HCT116 (cell line): ENCODE results near the gene TIMM50. TPM values are rescaled to one million over a fixed set of nuclear protein-coding genes. Genes with fewer than 3 reads are reported as not detected.

Source experiments
- ATAC-seq: fragments of 200-7000 bp; cut with Tn5 transposase; 2 replicates; pipeline ENCODE4 v1.9.1; 2020; ENCODE audit warnings: mild to moderate bottlenecking, moderate library complexity
- BruUV-seq: library from RNA; stranded (reverse); fragments of 400-500 nt; replicated peaks from 2 replicates; lab custom pipeline; 2021; lab: Mats Ljungman, UMichigan
- CTCF ChIA-PET: fragments of 300-600 bp; sonication (Branson Sonifier 250); formaldehyde crosslinking; loops from one replicate; lab custom pipeline; 2021; ENCODE audit warnings: antibody characterized with exemption; lab: Charles Lee
- POLR2A ChIA-PET: fragments of 300-600, 350-600 bp; sonication (Branson Sonifier 250); formaldehyde crosslinking; loops from one replicate; lab custom pipeline; 2021; ENCODE audit warnings: antibody characterized with exemption; lab: Charles Lee
- RAD21 ChIA-PET, 2 experiments: fragments of 300-600 bp; sonication (Branson Sonifier 250); formaldehyde crosslinking; loops; one replicate each; lab custom pipeline; 2023; ENCODE audit warnings: low total read pairs in 2 of 2; ENCODE audit not compliant: uncharacterized antibody in 2 of 2, unreplicated experiment in 2 of 2, low non-redundant PET in 1 of 2; lab: Charles Lee
- DNase-seq: peaks from one replicate; pipeline ENCODE4 v3.0.0-alpha.2; 2010; ENCODE audit warnings: low read depth, low spot score
- H2AFZ ChIP-seq: fragments of 200-600 bp; shearing (Covaris generic), sonication (generic); 2 replicates; pipeline ENCODE4 v1.6.1; 2017; ENCODE audit warnings: low read depth, mixed run types, mixed read lengths, antibody characterized with exemption, low read length; ENCODE audit not compliant: poor library complexity, severe bottlenecking
- H3K27ac ChIP-seq: 2 replicates; pipeline ENCODE4 v1.5.1; 2012; ENCODE audit warnings: low read depth, low read length
- H3K27me3 ChIP-seq: fragments of 200-600 bp; sonication (generic); 2 replicates; pipeline ENCODE4 v1.6.1; 2016; ENCODE audit warnings: mixed run types, low read length, mixed read lengths; ENCODE audit not compliant: insufficient read depth
- H3K36me3 ChIP-seq, 2 experiments: fragments of 200-500 bp in 1 of 2; fragments of 200-600 bp in 1 of 2; sonication (Bioruptor generic) in 1 of 2; sonication (generic) in 1 of 2; 2 replicates each; pipeline versions ENCODE4 v1.5.1 to v1.6.1; 2014 to 2016; ENCODE audit warnings: low read length in 2 of 2, inconsistent platforms in 1 of 2, mixed read lengths in 1 of 2, mixed run types in 1 of 2; ENCODE audit not compliant: insufficient read depth in 2 of 2, control insufficient read depth in 1 of 2
- H3K4me1 ChIP-seq, 2 experiments: fragments of 200-600 bp in 1 of 2; sonication (generic) in 1 of 2; 2 replicates each; pipeline versions ENCODE4 v1.5.1 to v1.6.1; 2012 to 2017; ENCODE audit warnings: low read length in 2 of 2, inconsistent platforms in 1 of 2, mild to moderate bottlenecking in 1 of 2, mixed read lengths in 1 of 2, mixed run types in 1 of 2, moderate library complexity in 1 of 2; ENCODE audit not compliant: insufficient read depth in 2 of 2, control insufficient read depth in 1 of 2
- H3K4me2 ChIP-seq: fragments of 200-600 bp; sonication (generic); 2 replicates; pipeline ENCODE4 v1.6.1; 2017; ENCODE audit warnings: mixed run types, low read length, mixed read lengths
- H3K4me3 ChIP-seq, 2 experiments: fragments of 200-600 bp in 1 of 2; sonication (generic) in 1 of 2; replicated peaks in 1 of 2; 2 replicates each; pipeline ENCODE4 v1.5.1; 2011 to 2016; ENCODE audit warnings: low read length in 2 of 2, control low read depth in 1 of 2, low read depth in 1 of 2, mild to moderate bottlenecking in 1 of 2, mixed read lengths in 1 of 2, mixed run types in 1 of 2
- H3K79me2 ChIP-seq: fragments of 200-600 bp; sonication (generic); 2 replicates; pipeline ENCODE4 v1.6.1; 2017; ENCODE audit warnings: mild to moderate bottlenecking, mixed run types, low read length, moderate library complexity, mixed read lengths; ENCODE audit not compliant: insufficient read depth
- H3K9ac ChIP-seq: fragments of 200-600 bp; sonication (generic); 2 replicates; pipeline ENCODE4 v1.6.1; 2016; ENCODE audit warnings: low read length, mixed read lengths
- H3K9me2 ChIP-seq: fragments of 200-600 bp; sonication (generic), shearing (Covaris generic); 2 replicates; pipeline ENCODE4 v1.6.1; 2017; ENCODE audit warnings: mixed run types, mild to moderate bottlenecking, moderate library complexity; ENCODE audit not compliant: insufficient read depth
- H3K9me3 ChIP-seq, 2 experiments: fragments of 200-500 bp in 1 of 2; fragments of 200-600 bp in 1 of 2; sonication (Bioruptor generic) in 1 of 2; sonication (generic) in 1 of 2; 2 replicates each; pipeline ENCODE4 v1.6.1; 2014 to 2017; ENCODE audit warnings: low read length in 2 of 2, mixed read lengths in 2 of 2, inconsistent platforms in 1 of 2, low read depth in 1 of 2, mild to moderate bottlenecking in 1 of 2, mixed run types in 1 of 2, moderate library complexity in 1 of 2; ENCODE audit not compliant: control insufficient read depth in 1 of 2, insufficient read depth in 1 of 2
- H4K20me1 ChIP-seq: fragments of 200-600 bp; sonication (generic), shearing (Covaris generic); 2 replicates; pipeline ENCODE4 v1.6.1; 2017; ENCODE audit warnings: mixed run types, mild to moderate bottlenecking, moderate library complexity; ENCODE audit not compliant: insufficient read depth
- CBX3 ChIP-seq: IDR thresholded peaks from 2 replicates; pipeline ENCODE4 v1.6.1; 2012; ENCODE audit warnings: low read depth
- EZH2 ChIP-seq: fragments of 200-600 bp; sonication (generic); IDR thresholded peaks from 2 replicates; pipeline ENCODE4 v1.6.1; 2017; ENCODE audit warnings: antibody characterized with exemption, mixed run types
- MAX ChIP-seq: IDR thresholded peaks from 2 replicates; pipeline ENCODE4 v1.6.1; 2012
- POLR2A ChIP-seq: IDR thresholded peaks from 2 replicates; pipeline ENCODE4 v1.7.0; 2011; ENCODE audit warnings: borderline replicate concordance; ENCODE audit not compliant: insufficient read depth, insufficient read length; ENCODE audit errors: extremely low read depth
- POLR2AphosphoS5 ChIP-seq: IDR thresholded peaks from 2 replicates; pipeline ENCODE4 v1.6.1; 2011; ENCODE audit warnings: mild to moderate bottlenecking, low read depth, low read length, moderate library complexity
- RAD21 ChIP-seq: IDR thresholded peaks from 2 replicates; pipeline ENCODE4 v1.6.1; 2012; ENCODE audit warnings: low read depth, mild to moderate bottlenecking
- SIN3A ChIP-seq: IDR thresholded peaks from 2 replicates; pipeline ENCODE4 v1.6.1; 2012; ENCODE audit warnings: low read depth
- YY1 ChIP-seq: IDR thresholded peaks from 2 replicates; pipeline ENCODE4 v1.6.1; 2011; ENCODE audit warnings: low read length, low read depth, moderate library complexity, mild to moderate bottlenecking; ENCODE audit not compliant: insufficient replicate concordance; ENCODE audit errors: extremely low read depth
- ZBTB33 ChIP-seq: IDR thresholded peaks from 2 replicates; pipeline ENCODE4 v1.6.1; 2011; ENCODE audit warnings: mild to moderate bottlenecking, low read length, moderate library complexity; ENCODE audit not compliant: insufficient replicate concordance; ENCODE audit errors: extremely low read depth
- intact Hi-C: fragments of 100-400 bp; cut with micrococcal nuclease; formaldehyde crosslinking; loops from 2 replicates; pipeline ENCODE4 v1.10.0; 2022
- total RNA-seq: library from RNA; stranded (reverse); gene quantifications from one replicate; pipeline ENCODE4 v1.2.1, GENCODE V29; 2021; ENCODE audit not compliant: unreplicated experiment

Gene TIMM50
- total RNA-seq, 1 experiment from 2014 or later: 111 TPM

DNA sequence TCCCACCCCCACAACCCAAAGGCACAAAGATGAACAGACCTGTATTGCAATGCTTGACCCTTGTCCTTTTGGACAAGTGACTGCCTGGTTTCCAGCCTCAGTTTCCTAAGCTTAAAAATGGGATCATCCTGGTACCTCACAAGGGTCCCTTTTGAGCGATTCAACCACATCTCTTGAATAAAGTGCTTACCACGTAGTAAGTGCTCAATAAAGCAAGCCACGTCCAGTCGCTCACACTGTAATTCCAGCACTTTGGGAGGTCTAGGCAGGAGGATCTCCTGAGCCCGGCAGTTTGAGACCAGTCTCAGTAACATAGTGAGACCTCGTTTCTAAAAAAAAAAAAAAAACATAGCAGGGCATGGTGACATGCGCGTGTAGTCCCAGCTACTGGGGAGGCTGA lies 19.3 kb downstream of the TIMM50 start:
- no peak overlapping the region for H3K4me3 ChIP-seq
- no peak overlapping the region for H2AFZ ChIP-seq
- POLR2A ChIA-PET: no interaction called here
- H3K9ac ChIP-seq: no peak overlapping the region
- no peaks in the 10 kb centered on the region for H3K79me2 ChIP-seq
- H3K36me3 ChIP-seq: no peaks in the 10 kb centered on the region
- H3K4me1 ChIP-seq: peaks cover 0 to 4% of the 10 kb centered on the region in 2 experiments; a peak in 1 of 4 replicates
- no peaks in the 10 kb centered on the region for H3K9me3 ChIP-seq
- H3K27me3 ChIP-seq: no peaks in the 10 kb centered on the region
- BruUV-seq: no TSS peak
- RAD21 ChIA-PET: no interaction called here
- no peak for TF ChIP-seq EZH2
- TF ChIP-seq SIN3A: no peak
- no peak for TF ChIP-seq POLR2AphosphoS5
- TF ChIP-seq POLR2A: no peak
- TF ChIP-seq YY1: no peak
- no peak for TF ChIP-seq CBX3
- TF ChIP-seq RAD21: no peak
- intact Hi-C loops: no loop called here
- no peak for DNase-seq
- no peaks in the 10 kb centered on the region for H3K9me2 ChIP-seq
- ATAC-seq: no peak
- no peak overlapping the region for H3K4me2 ChIP-seq
- CTCF ChIA-PET: no interaction called here
- no peak overlapping the region for H3K27ac ChIP-seq
- no peaks in the 10 kb centered on the region for H4K20me1 ChIP-seq

GRCh38 chr19:39500543-39500942 lies 19.9 kb downstream of the TIMM50 start:
- Histone ChIP-seq H3K9me3 (no peaks in the 10 kb centered on the region), H3K36me3 (no peaks in the 10 kb centered on the region), H3K9me2 (no peaks in the 10 kb centered on the region)
- no peak for ATAC-seq
- RAD21 ChIA-PET: no interaction called here
- no peak for TF ChIP-seq YY1
- no peak for TF ChIP-seq ZBTB33
- TF ChIP-seq EZH2: no peak
- TF ChIP-seq MAX: no peak
- TF ChIP-seq, all 23 proteins: peak for 0
- Histone ChIP-seq H3K4me1 (peaks cover 0 to 4% of the 10 kb centered on the region in 2 experiments; a peak in 1 of 4 replicates), H2AFZ (no peak overlapping the region), H3K27ac (no peak overlapping the region), H3K9ac (no peak overlapping the region), H3K27me3 (no peaks in the 10 kb centered on the region), H3K79me2 (no peaks in the 10 kb centered on the region), H4K20me1 (no peaks in the 10 kb centered on the region), H3K4me3 (no peak overlapping the region), H3K4me2 (no peak overlapping the region)
- BruUV-seq: no TSS peak
- no peak for DNase-seq
- POLR2A ChIA-PET: no interaction called here
- CTCF ChIA-PET: no interaction called here
- intact Hi-C loops: no loop called here
